Keratinocyte (primary cell): Measurements from ENCODE around the gene KIFC1.
"Not testable (repeated sequence)": the region's sequence is repeated elsewhere in the genome, so short reads cannot be mapped to it uniquely, and the experiment has no call there.

Experiments used
- EZH2 ChIP-seq: IDR thresholded peaks from one replicate; pipeline ENCODE4 v1.6.1; 2012; ENCODE audit warnings: inconsistent platforms, mild to moderate bottlenecking, low read length, moderate library complexity
- TF ChIP-seq, protein P1 (sequence below), 3 experiments: IDR thresholded peaks in 1 of 3; conservative IDR thresholded peaks in 1 of 3; optimal IDR thresholded peaks in 1 of 3; 2 replicates in 2 of 3; 3 replicates in 1 of 3; pipeline versions ENCODE3 to v1.5.1; 2011; ENCODE audit warnings: low read length in 3 of 3, mild to moderate bottlenecking in 3 of 3, moderate library complexity in 2 of 3, control low read depth in 1 of 3, inconsistent platforms in 1 of 3; ENCODE audit not compliant: insufficient read depth in 2 of 3; ENCODE audit errors: extremely low read depth in 1 of 3

GRCh38 chr6:33363486-33363885, 28.1 kb upstream of the KIFC1 start:
- TF ChIP-seq, protein P1, sequence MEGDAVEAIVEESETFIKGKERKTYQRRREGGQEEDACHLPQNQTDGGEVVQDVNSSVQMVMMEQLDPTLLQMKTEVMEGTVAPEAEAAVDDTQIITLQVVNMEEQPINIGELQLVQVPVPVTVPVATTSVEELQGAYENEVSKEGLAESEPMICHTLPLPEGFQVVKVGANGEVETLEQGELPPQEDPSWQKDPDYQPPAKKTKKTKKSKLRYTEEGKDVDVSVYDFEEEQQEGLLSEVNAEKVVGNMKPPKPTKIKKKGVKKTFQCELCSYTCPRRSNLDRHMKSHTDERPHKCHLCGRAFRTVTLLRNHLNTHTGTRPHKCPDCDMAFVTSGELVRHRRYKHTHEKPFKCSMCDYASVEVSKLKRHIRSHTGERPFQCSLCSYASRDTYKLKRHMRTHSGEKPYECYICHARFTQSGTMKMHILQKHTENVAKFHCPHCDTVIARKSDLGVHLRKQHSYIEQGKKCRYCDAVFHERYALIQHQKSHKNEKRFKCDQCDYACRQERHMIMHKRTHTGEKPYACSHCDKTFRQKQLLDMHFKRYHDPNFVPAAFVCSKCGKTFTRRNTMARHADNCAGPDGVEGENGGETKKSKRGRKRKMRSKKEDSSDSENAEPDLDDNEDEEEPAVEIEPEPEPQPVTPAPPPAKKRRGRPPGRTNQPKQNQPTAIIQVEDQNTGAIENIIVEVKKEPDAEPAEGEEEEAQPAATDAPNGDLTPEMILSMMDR (optimal IDR thresholded peaks at IDR 0.05 in 1 of 3, IDR thresholded peaks at IDR 0.05 in 1 of 3, conservative IDR thresholded peaks at IDR 0.05 in 1 of 3; ENCODE audit: extremely low read depth in 1 of 3, insufficient read depth in 2 of 3, low read length in 3 of 3), result not testable (repeated sequence)
- TF ChIP-seq EZH2, result not testable (repeated sequence)
